ENCODE results near the gene DRG2.

GRCh38 chr17:18039535-18040260, 48.0 kb upstream of the DRG2 start:
- TF ChIP-seq CTCF (conservative IDR thresholded peaks at IDR 0.05; ENCODE audit: low read length) = no peak
- TF ChIP-seq EZH2phosphoT487 (IDR thresholded peaks at IDR 0.05; ENCODE audit: borderline replicate concordance) = no peak
